Measurements from ENCODE around the gene SPTSSB. TPM values are rescaled to one million over a fixed set of nuclear protein-coding genes. Genes with fewer than 3 reads are reported as not detected.

The SPTSSB gene
- total RNA-seq, 2 experiments from 2014 or later = not detected

DNA sequence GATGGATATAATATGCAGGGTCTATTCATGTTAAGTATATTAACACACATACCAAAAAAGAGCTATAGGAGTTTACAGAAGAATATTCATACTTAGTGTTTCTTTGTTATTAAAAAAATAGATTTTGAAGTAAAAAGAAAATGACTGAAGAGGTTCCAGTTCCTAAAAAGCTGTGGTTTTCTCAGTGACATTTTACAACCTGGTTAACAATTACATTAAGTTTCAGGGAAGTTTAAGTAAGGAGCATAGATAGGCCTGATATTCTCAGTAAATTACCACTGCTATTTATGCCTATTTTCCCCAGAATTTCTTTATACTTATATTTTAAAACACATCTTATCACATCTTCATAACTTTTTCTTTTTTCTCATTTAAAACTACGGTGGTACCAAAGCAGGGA is 43.6 kb upstream of the SPTSSB start:
- TF ChIP-seq EZH2phosphoT487 (IDR thresholded peaks at IDR 0.05; ENCODE audit: borderline replicate concordance, low read depth, low read length) (no peak), CTCF (conservative IDR thresholded peaks at IDR 0.05; ENCODE audit: low read length) (no peak)

GRCh38 chr3:161413855-161414210 is 42.5 kb upstream of the SPTSSB start:
- Histone ChIP-seq H3K79me2 (ENCODE audit: insufficient read depth, low read depth, low read length) (no peaks in the 10 kb centered on the region), H2AFZ (ENCODE audit: low read length) (no peak overlapping the region), H3K9me2 (ENCODE audit: insufficient read depth, low read length) (no peaks in the 10 kb centered on the region), H3K36me3 (ENCODE audit: insufficient read depth, low read length) (no peaks in the 10 kb centered on the region), H3K4me1 (ENCODE audit: insufficient read depth, low read length, poor library complexity, severe bottlenecking) (no peaks in the 10 kb centered on the region), H3K9me3 (ENCODE audit: low read length) (no peaks in the 10 kb centered on the region), H4K20me1 (ENCODE audit: insufficient read depth, low read length) (no peaks in the 10 kb centered on the region), H3K27ac (ENCODE audit: low read depth, low read length, poor library complexity, severe bottlenecking) (no peak overlapping the region), H3K4me3 (ENCODE audit: low read depth, low read length, poor library complexity, severe bottlenecking) (no peak overlapping the region), H3K4me2 (ENCODE audit: low read length) (no peak overlapping the region)
- TF ChIP-seq EZH2phosphoT487 (IDR thresholded peaks at IDR 0.05; ENCODE audit: borderline replicate concordance, low read depth, low read length) (no peak), CTCF (conservative IDR thresholded peaks at IDR 0.05; ENCODE audit: low read length) (no peak)
- ChIA-PET CTCF (ENCODE audit: unreplicated experiment) (no interaction called here), POLR2A (no interaction called here)
- no TSS peak for BruUV-seq (replicated peaks)
- intact Hi-C loops (cut with micrococcal nuclease; ENCODE audit: unreplicated experiment) = no loop called here
- no peak for DNase-seq (ENCODE audit: low spot score)

More for the DNA sequence above, 43.6 kb upstream of the SPTSSB start:
- no peak overlapping the region for H3K4me2 ChIP-seq (ENCODE audit: low read length)
- no peaks in the 10 kb centered on the region for H4K20me1 ChIP-seq (ENCODE audit: insufficient read depth, low read length)
- intact Hi-C loops (cut with micrococcal nuclease; ENCODE audit: unreplicated experiment) = no loop called here
- no peaks in the 10 kb centered on the region for H3K4me1 ChIP-seq (ENCODE audit: insufficient read depth, low read length, poor library complexity, severe bottlenecking)
- no TSS peak for BruUV-seq (replicated peaks)
- ChIA-PET CTCF (ENCODE audit: unreplicated experiment) (no interaction called here), POLR2A (interaction anchor here (0.6 to 0.7 kb wide), 2 partner anchors 15 to 18 kb away, joined by 3 to 5 read pairs; no protein-coding TSS in a partner anchor)
- no peaks in the 10 kb centered on the region for H3K79me2 ChIP-seq (ENCODE audit: insufficient read depth, low read depth, low read length)
- H2AFZ ChIP-seq (ENCODE audit: low read length) = no peak overlapping the region
- H3K27ac ChIP-seq (ENCODE audit: low read depth, low read length, poor library complexity, severe bottlenecking) = no peak overlapping the region
- no peak for DNase-seq (ENCODE audit: low spot score)
- H3K4me3 ChIP-seq (ENCODE audit: low read depth, low read length, poor library complexity, severe bottlenecking) = no peak overlapping the region
- H3K9me3 ChIP-seq (ENCODE audit: low read length) = no peaks in the 10 kb centered on the region
- no peaks in the 10 kb centered on the region for H3K9me2 ChIP-seq (ENCODE audit: insufficient read depth, low read length)
- no peaks in the 10 kb centered on the region for H3K36me3 ChIP-seq (ENCODE audit: insufficient read depth, low read length)

GRCh38 chr3:161413127-161413854 is 42.0 kb upstream of the SPTSSB start:
- BruUV-seq (replicated peaks) = no TSS peak
- no peaks in the 10 kb centered on the region for H4K20me1 ChIP-seq (ENCODE audit: insufficient read depth, low read length)
- intact Hi-C loops (cut with micrococcal nuclease; ENCODE audit: unreplicated experiment) = no loop called here
- no peak overlapping the region for H3K4me3 ChIP-seq (ENCODE audit: low read depth, low read length, poor library complexity, severe bottlenecking)
- H3K4me2 ChIP-seq (ENCODE audit: low read length) = no peak overlapping the region
- no peak overlapping the region for H2AFZ ChIP-seq (ENCODE audit: low read length)
- POLR2A ChIA-PET = no interaction called here
- H3K4me1 ChIP-seq (ENCODE audit: insufficient read depth, low read length, poor library complexity, severe bottlenecking) = no peaks in the 10 kb centered on the region
- no peaks in the 10 kb centered on the region for H3K9me2 ChIP-seq (ENCODE audit: insufficient read depth, low read length)
- H3K36me3 ChIP-seq (ENCODE audit: insufficient read depth, low read length) = no peaks in the 10 kb centered on the region
- no peaks in the 10 kb centered on the region for H3K9me3 ChIP-seq (ENCODE audit: low read length)
- DNase-seq (ENCODE audit: low spot score) = no peak
- TF ChIP-seq CTCF (conservative IDR thresholded peaks at IDR 0.05; ENCODE audit: low read length) (no peak), EZH2phosphoT487 (IDR thresholded peaks at IDR 0.05; ENCODE audit: borderline replicate concordance, low read depth, low read length) (no peak)
- no peaks in the 10 kb centered on the region for H3K79me2 ChIP-seq (ENCODE audit: insufficient read depth, low read depth, low read length)
- no peak overlapping the region for H3K27ac ChIP-seq (ENCODE audit: low read depth, low read length, poor library complexity, severe bottlenecking)
- CTCF ChIA-PET (ENCODE audit: unreplicated experiment) = no interaction called here
